ENCODE measurements around the gene BLOC1S3. TPM values are rescaled to one million over a fixed set of nuclear protein-coding genes. Genes with fewer than 3 reads are reported as not detected.

BLOC1S3 gene
- total and polyA plus RNA-seq, 11 donors = 2.0 to 8.1 (median 4.8) TPM

GRCh38 chr19:45154064-45154827, 24.3 kb upstream of the BLOC1S3 start:
- DNase-seq (peak in 1 of 5 donors; percentile 79), ATAC-seq (peak; percentile 60 to 73 (median 66))
- H3K27ac ChIP-seq = peak overlapping the region in 2 of 12 donors; percentile 53 to 64
- H3K27me3 ChIP-seq = peaks cover 3 to 36% (median 15%) of the 10 kb centered on the region in 9 donors
- intact Hi-C loops (cut with DNase I) = no loop called here
- WGBS, 4 donors = 40 to 44% (median 43%) methylated on average over 18 to 19 of the region's 19 CpGs
- H3K9me3 ChIP-seq = no peaks in the 10 kb centered on the region
- H3K36me3 ChIP-seq = no peaks in the 10 kb centered on the region
- H3K4me1 ChIP-seq = peaks cover 14 to 30% (median 25%) of the 10 kb centered on the region in 12 donors
- TF ChIP-seq POLR2A (IDR thresholded peaks at IDR 0.05) (peak in 1 of 2 donors; percentile 9), CTCF (IDR thresholded peaks at IDR 0.05) (no peak)
- peak overlapping the region in 8 of 12 donors; percentile 10 to 49 (median 34) for H3K4me3 ChIP-seq

GRCh38 chr19:45156011-45156630, 22.5 kb upstream of the BLOC1S3 start:
- peaks cover 3 to 47% (median 21%) of the 10 kb centered on the region in 9 donors for H3K27me3 ChIP-seq
- intact Hi-C loops (cut with DNase I) = no loop called here
- DNase-seq = no peak

GRCh38 chr19:45156751-45157150, 21.8 kb upstream of the BLOC1S3 start:
- Histone ChIP-seq H3K27ac (no peak overlapping the region), H3K36me3 (no peaks in the 10 kb centered on the region), H3K27me3 (peaks cover 3 to 44% (median 14%) of the 10 kb centered on the region in 9 donors), H3K9me3 (no peaks in the 10 kb centered on the region), H3K4me1 (peaks cover 14 to 28% (median 23%) of the 10 kb centered on the region in 12 donors), H3K4me3 (no peak overlapping the region)
- TF ChIP-seq CTCF (IDR thresholded peaks at IDR 0.05) (no peak), POLR2A (IDR thresholded peaks at IDR 0.05) (no peak)
- ATAC-seq (no peak), DNase-seq (no peak)
- intact Hi-C loops (cut with DNase I) = no loop called here
- 75 to 90% (median 83%) methylated on average over 10 to 11 of the region's 11 CpGs for WGBS, 4 donors

More at GRCh38 chr19:45156011-45156630, 22.5 kb upstream of the BLOC1S3 start:
- WGBS, 4 donors = 80 to 83% (median 81%) methylated on average over 10 to 11 of the region's 11 CpGs
- peaks cover 14 to 30% (median 25%) of the 10 kb centered on the region in 12 donors for H3K4me1 ChIP-seq
- no peaks in the 10 kb centered on the region for H3K36me3 ChIP-seq
- no peak overlapping the region for H3K27ac ChIP-seq
- ATAC-seq = no peak
- H3K9me3 ChIP-seq = no peaks in the 10 kb centered on the region
- no peak overlapping the region for H3K4me3 ChIP-seq
- TF ChIP-seq CTCF (IDR thresholded peaks at IDR 0.05) (no peak), POLR2A (IDR thresholded peaks at IDR 0.05) (no peak)

GRCh38 chr19:45158503-45159209, 19.9 kb upstream of the BLOC1S3 start:
- WGBS, 4 donors = 74 to 81% (median 78%) methylated on average over 16 to 27 of the region's 27 CpGs
- DNase-seq = no peak

More at GRCh38 chr19:45158503-45159209, 19.9 kb upstream of the BLOC1S3 start:
- Histone ChIP-seq H3K27ac (no peak overlapping the region), H3K27me3 (peaks cover 0 to 32% (median 11%) of the 10 kb centered on the region in 9 donors), H3K4me1 (peaks cover under 1 to 10% (median 5%) of the 10 kb centered on the region in 12 donors), H3K36me3 (no peaks in the 10 kb centered on the region), H3K4me3 (no peak overlapping the region), H3K9me3 (no peaks in the 10 kb centered on the region)
- TF ChIP-seq POLR2A (IDR thresholded peaks at IDR 0.05) (no peak), CTCF (IDR thresholded peaks at IDR 0.05) (no peak)
- intact Hi-C loops (cut with DNase I) = no loop called here
- no peak for ATAC-seq
